Spleen (tissue), 11 donors: ENCODE measurements around the gene MUCL3. TPM values are rescaled to one million over a fixed set of nuclear protein-coding genes. Genes with fewer than 3 reads are reported as not detected.

Experiments used
- DNase-seq: peaks from one replicate; pipeline ENCODE4 v3.0.0-alpha.2; 2020
- H3K27ac ChIP-seq, 8 donors: fragments of 200-600 bp; sonication (generic) in 7 of 8; 1 replicate in 4 of 8; 2 replicates in 4 of 8; pipeline versions ENCODE4 v1.5.0 to v1.8.0; 2016 to 2021; ENCODE audit warnings: inconsistent platforms in 4 of 8, mild to moderate bottlenecking in 4 of 8, moderate library complexity in 1 of 8
- H3K27me3 ChIP-seq, 7 donors: fragments of 200-600 bp; sonication (generic) in 6 of 7; replicated peaks in 1 of 7; 1 replicate in 4 of 7; 2 replicates in 3 of 7; pipeline versions ENCODE4 v1.5.0 to v1.8.0; 2016 to 2021; ENCODE audit warnings: inconsistent platforms in 3 of 7, mild to moderate bottlenecking in 1 of 7
- H3K36me3 ChIP-seq, 6 donors: fragments of 200-600 bp; sonication (generic) in 5 of 6; 1 replicate in 4 of 6; 2 replicates in 2 of 6; pipeline versions ENCODE4 v1.5.0 to v1.8.0; 2016 to 2021; ENCODE audit warnings: inconsistent platforms in 2 of 6
- H3K4me1 ChIP-seq, 6 donors: fragments of 200-600 bp; sonication (generic) in 5 of 6; 1 replicate in 3 of 6; 2 replicates in 3 of 6; pipeline versions ENCODE4 v1.5.0 to v1.8.0; 2016 to 2021; ENCODE audit warnings: inconsistent platforms in 3 of 6
- H3K4me3 ChIP-seq, 8 donors: fragments of 200-600 bp; sonication (generic) in 7 of 8; 1 replicate in 4 of 8; 2 replicates in 4 of 8; pipeline versions ENCODE4 v1.5.0 to v1.8.0; 2016 to 2021; ENCODE audit warnings: inconsistent platforms in 4 of 8, mild to moderate bottlenecking in 4 of 8, moderate library complexity in 2 of 8
- H3K9me3 ChIP-seq, 8 donors: fragments of 200-600 bp; sonication (generic) in 7 of 8; 1 replicate in 4 of 8; 2 replicates in 4 of 8; pipeline versions ENCODE4 v1.5.0 to v1.8.0; 2016 to 2021; ENCODE audit warnings: inconsistent platforms in 4 of 8
- POLR2A ChIP-seq, 3 donors: fragments of 450-650 bp; IDR thresholded peaks; one replicate each; pipeline ENCODE4 v1.5.1; 2017; ENCODE audit warnings: antibody characterized with exemption in 3 of 3, mild to moderate bottlenecking in 1 of 3
- POLR2AphosphoS5 ChIP-seq, 3 donors: sonication (generic); formaldehyde crosslinking; IDR thresholded peaks; one replicate each; pipeline ENCODE4 v1.5.1; 2017; ENCODE audit warnings: antibody characterized with exemption in 3 of 3
- WGBS, 5 donors: extraction: QIAGEN DNeasy Blood & Tissue Kit in 3 of 5; methylation state at CpG; one replicate each; pipeline versions ENCODE4 v1.1.5 to v1.1.7; 2013 to 2018; 5-methylcytosine and 5-hydroxymethylcytosine counted together
- intact Hi-C: fragments of 100-400 bp; cut with DNase I; formaldehyde crosslinking; loops from one replicate; pipeline ENCODE4 v1.15.0; 2023; ENCODE audit warnings: low total_unique reads
- polyA plus RNA-seq, 3 donors: library from polyadenylated mRNA; stranded (reverse); fragments of 200-250 nt; gene quantifications; one replicate each; pipeline ENCODE4 v1.2.1, GENCODE V29; 2013
- total RNA-seq, 7 donors: library from RNA; depleted of rRNA in 3 of 7; stranded (reverse); fragments of >200 nt in 3 of 7; fragmentation: NEBNext Ultra II Directional in 4 of 7; extraction: Animal tissue kit (Norgen Biotek cat#: 25700) in 4 of 7; gene quantifications; one replicate each; pipeline versions ENCODE4 v1.1.0 to v1.2.1, GENCODE V29; 2016 to 2021
- TF ChIP-seq, protein P1 (sequence below), 11 experiments: fragments of 200-600 bp in 7 of 11; fragments of 450-650 bp in 4 of 11; sonication (generic) in 4 of 11; IDR thresholded peaks in 8 of 11; conservative IDR thresholded peaks in 3 of 11; 1 replicate in 7 of 11; 2 replicates in 4 of 11; pipeline versions ENCODE4 v1.4.0 to v1.8.0; 2016 to 2021; ENCODE audit warnings: antibody characterized with exemption in 11 of 11, inconsistent platforms in 4 of 11, mild to moderate bottlenecking in 1 of 11
- donor health status: healthy with polysubstance abuse.
- donor health status: DM: no; HTN: no; CAD: no; lungs with moderate emphysema.
- donor health status: DM: no; HTN: no; CAD: no.
- donor health status: Bipolar disorder and iron deficiency.
- donor health status: healthy.
- donor health status: DM: no; HTN: no; CAD: no.
- donor health status: DM: yes; HTN: yes; CAD: no.

The MUCL3 gene
- total and polyA plus RNA-seq, 10 donors, result 0.03 TPM; not detected in 9

DNA sequence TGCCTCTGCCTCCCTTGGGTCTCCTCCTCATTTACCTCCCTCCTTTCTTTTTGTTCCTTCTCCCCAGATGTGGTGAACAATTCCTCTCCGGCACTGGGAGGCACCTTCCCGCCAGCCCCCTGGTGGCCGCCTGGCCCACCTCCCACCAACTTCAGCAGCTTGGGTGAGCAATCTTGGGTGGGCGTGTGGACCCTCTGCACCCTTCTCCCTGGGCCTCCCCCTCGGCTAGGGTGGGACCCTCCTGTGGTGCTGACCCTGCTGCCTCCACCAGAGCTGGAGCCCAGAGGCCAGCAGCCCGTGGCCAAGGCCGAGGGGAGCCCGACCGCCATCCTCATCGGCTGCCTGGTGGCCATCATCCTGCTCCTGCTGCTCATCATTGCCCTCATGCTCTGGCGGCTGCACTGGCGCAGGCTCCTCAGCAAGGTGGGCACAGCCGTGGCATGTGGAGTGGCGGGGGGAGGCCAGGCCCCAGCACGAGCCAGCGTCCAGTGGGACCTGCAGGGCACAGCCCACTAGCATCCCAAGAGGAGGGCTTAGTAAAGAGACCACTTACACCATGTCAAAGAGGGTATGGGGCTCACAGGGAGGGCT lies 47.7 kb upstream of the MUCL3 start:
- WGBS, 5 donors, result 84 to 88% (median 87%) methylated on average over 6 to 16 of the region's 16 CpGs
- no peaks in the 10 kb centered on the region for H3K9me3 ChIP-seq
- no peaks in the 10 kb centered on the region for H3K27me3 ChIP-seq
- no peak overlapping the region for H3K27ac ChIP-seq
- intact Hi-C loops, result no loop called here
- H3K4me3 ChIP-seq, result no peak overlapping the region
- H3K4me1 ChIP-seq, result peaks cover 0 to 2% (median 0%) of the 10 kb centered on the region in 6 donors
- TF ChIP-seq POLR2A (IDR thresholded peaks at IDR 0.05) (no peak), POLR2AphosphoS5 (IDR thresholded peaks at IDR 0.05) (no peak)
- TF ChIP-seq, protein P1, sequence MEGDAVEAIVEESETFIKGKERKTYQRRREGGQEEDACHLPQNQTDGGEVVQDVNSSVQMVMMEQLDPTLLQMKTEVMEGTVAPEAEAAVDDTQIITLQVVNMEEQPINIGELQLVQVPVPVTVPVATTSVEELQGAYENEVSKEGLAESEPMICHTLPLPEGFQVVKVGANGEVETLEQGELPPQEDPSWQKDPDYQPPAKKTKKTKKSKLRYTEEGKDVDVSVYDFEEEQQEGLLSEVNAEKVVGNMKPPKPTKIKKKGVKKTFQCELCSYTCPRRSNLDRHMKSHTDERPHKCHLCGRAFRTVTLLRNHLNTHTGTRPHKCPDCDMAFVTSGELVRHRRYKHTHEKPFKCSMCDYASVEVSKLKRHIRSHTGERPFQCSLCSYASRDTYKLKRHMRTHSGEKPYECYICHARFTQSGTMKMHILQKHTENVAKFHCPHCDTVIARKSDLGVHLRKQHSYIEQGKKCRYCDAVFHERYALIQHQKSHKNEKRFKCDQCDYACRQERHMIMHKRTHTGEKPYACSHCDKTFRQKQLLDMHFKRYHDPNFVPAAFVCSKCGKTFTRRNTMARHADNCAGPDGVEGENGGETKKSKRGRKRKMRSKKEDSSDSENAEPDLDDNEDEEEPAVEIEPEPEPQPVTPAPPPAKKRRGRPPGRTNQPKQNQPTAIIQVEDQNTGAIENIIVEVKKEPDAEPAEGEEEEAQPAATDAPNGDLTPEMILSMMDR (IDR thresholded peaks at IDR 0.05 in 8 of 11, conservative IDR thresholded peaks at IDR 0.05 in 3 of 11), result no peak
- no peak for DNase-seq
- peaks cover 0 to 92% (median 37%) of the 10 kb centered on the region in 6 donors for H3K36me3 ChIP-seq

DNA sequence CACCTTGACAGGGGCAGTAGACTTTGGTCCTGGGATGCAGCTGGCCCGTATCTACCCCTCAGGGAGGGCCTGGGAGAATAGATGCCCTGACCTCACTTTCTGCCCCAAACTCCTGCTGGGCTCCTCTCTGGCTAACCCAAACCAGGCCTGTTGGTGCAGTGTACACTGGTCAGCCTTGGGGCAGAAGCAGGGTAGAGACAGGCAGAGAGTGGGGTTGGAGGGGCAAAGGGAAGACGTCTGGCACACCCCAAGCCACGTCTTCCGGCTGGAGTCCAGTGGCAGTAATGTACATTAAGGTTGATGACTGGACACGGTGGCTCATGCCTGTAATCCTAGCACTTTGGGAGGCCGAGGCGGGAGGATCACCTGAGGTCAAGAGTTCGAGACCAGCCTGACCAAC lies 47.1 kb upstream of the MUCL3 start:
- no peak overlapping the region for H3K4me3 ChIP-seq
- TF ChIP-seq POLR2A (IDR thresholded peaks at IDR 0.05), result no peak
- TF ChIP-seq, protein P1 (IDR thresholded peaks at IDR 0.05 in 8 of 11, conservative IDR thresholded peaks at IDR 0.05 in 3 of 11), result no peak
- TF ChIP-seq POLR2AphosphoS5 (IDR thresholded peaks at IDR 0.05), result no peak
- DNase-seq, result peak; percentile 44
- WGBS, 5 donors, result 88 to 96% (median 92%) methylated on average over 7 to 8 of the region's 8 CpGs
- H3K36me3 ChIP-seq, result peaks cover 0 to 97% (median 40%) of the 10 kb centered on the region in 6 donors
- H3K27ac ChIP-seq, result no peak overlapping the region
- H3K4me1 ChIP-seq, result no peaks in the 10 kb centered on the region
- no peaks in the 10 kb centered on the region for H3K27me3 ChIP-seq
- no peaks in the 10 kb centered on the region for H3K9me3 ChIP-seq
- intact Hi-C loops, result no loop called here

DNA sequence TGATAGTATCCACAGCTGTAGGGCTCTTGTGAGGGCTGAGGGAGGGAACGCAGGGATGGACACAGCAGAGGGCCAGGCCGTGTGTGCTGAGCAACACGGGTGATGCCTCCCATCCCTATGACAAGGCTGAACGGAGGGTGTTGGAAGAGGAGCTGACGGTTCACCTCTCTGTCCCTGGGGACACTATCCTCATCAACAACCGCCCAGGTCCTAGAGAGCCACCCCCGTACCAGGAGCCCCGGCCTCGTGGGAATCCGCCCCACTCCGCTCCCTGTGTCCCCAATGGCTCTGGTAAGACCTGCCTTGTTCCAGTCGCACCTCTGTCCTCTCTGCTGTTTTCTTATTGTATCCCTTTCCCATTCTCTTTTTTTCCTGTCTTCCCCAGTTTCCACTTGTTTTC lies 46.4 kb upstream of the MUCL3 start:
- no peak overlapping the region for H3K27ac ChIP-seq
- no peaks in the 10 kb centered on the region for H3K27me3 ChIP-seq
- peak; percentile 51 for DNase-seq
- 87 to 96% (median 90%) methylated on average over 12 of the region's 12 CpGs for WGBS, 5 donors
- H3K4me1 ChIP-seq, result no peaks in the 10 kb centered on the region
- no peak for TF ChIP-seq POLR2A (IDR thresholded peaks at IDR 0.05)
- peaks cover 0 to 97% (median 41%) of the 10 kb centered on the region in 6 donors for H3K36me3 ChIP-seq
- H3K9me3 ChIP-seq, result no peaks in the 10 kb centered on the region
- H3K4me3 ChIP-seq, result no peak overlapping the region
- intact Hi-C loops, result no loop called here

DNA sequence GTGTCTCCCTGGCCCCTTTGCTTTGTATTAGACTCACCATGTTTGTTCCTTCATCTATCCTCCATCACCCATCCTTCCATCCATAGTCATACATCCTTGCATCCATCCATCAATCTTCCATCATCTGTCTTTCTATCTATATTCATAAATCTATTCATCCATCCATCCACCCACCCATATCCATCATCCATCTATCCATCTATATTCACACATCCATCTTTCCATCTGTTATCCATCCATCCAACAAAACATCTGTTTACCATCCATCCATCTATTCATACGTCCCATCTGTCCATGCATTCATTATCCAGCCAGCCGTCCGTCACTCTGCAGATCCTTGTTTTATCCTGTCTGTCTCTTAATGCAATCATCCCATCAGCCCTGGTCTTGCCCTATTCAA lies 45.8 kb upstream of the MUCL3 start:
- intact Hi-C loops, result no loop called here
- H3K27me3 ChIP-seq, result no peaks in the 10 kb centered on the region
- 94 to 97% (median 94%) methylated on average over 3 of the region's 3 CpGs for WGBS, 5 donors
- H3K4me1 ChIP-seq, result no peaks in the 10 kb centered on the region
- H3K9me3 ChIP-seq, result no peaks in the 10 kb centered on the region
- TF ChIP-seq POLR2AphosphoS5 (IDR thresholded peaks at IDR 0.05), result no peak
- TF ChIP-seq, protein P1 (IDR thresholded peaks at IDR 0.05 in 8 of 11, conservative IDR thresholded peaks at IDR 0.05 in 3 of 11), result no peak
- TF ChIP-seq POLR2A (IDR thresholded peaks at IDR 0.05), result no peak
- no peak overlapping the region for H3K4me3 ChIP-seq
- peaks cover 0 to 96% (median 40%) of the 10 kb centered on the region in 6 donors for H3K36me3 ChIP-seq
- no peak overlapping the region for H3K27ac ChIP-seq
- no peak for DNase-seq
